Activated CD8-positive, alpha-beta memory T cell treated with anti-CD3 and anti-CD28 coated beads for 1 hour (primary cell): Measurements from ENCODE around the gene SFT2D3.

Experiments
- DNase-seq, 2 donors: peaks; one replicate each; pipeline ENCODE4 v3.0.0-alpha.2; 2020; ENCODE audit warnings: low read depth in 1 of 2; ENCODE audit errors: extremely low read depth in 1 of 2

The SFT2D3 gene

GRCh38 chr2:127706215-127706990 is 5.1 kb downstream of the SFT2D3 start:
- DNase-seq: no peak

DNA sequence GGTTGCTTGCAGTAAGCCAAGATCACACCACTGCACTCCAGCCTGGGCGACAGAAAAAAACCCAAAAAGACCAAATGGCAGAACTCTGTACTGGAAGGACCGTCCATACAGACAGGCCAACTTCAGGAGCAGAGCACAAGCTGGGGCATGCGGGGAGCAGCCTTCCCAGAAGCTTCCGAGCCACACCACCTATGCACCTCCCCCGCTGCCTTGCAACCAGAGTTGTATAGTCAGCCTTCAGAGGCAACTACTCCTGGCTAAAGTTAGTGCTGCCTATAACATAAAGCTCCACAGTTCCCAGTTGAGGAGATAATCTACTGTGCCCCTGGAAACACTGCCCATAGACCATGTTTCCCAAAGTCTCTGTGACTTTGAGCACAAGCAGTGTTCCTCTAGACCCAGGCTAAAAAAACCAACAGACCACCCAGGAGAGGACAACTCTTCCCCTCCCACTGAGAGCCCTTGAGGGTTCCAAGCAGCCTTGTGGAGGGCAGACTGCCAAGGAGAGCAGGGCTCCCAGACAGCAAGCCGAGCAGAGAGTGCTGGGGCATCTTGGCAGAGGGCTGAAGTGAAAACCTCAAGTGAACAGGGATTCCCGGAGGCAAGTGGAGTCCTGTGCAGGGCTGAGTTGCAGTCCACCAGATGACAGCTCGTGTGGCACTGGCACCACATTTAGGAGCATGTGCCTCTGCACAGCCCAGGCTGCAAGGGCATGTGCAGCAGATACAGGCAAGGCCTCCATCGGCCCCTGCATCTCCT is 6.8 kb downstream of the SFT2D3 start:
- no peak for DNase-seq

- no peak for DNase-seq
These were observed 8.0 kb downstream of the SFT2D3 start for GRCh38 chr2:127709336-127709735.

GRCh38 chr2:127712999-127713398 is 11.7 kb downstream of the SFT2D3 start:
- no peak for DNase-seq

DNA sequence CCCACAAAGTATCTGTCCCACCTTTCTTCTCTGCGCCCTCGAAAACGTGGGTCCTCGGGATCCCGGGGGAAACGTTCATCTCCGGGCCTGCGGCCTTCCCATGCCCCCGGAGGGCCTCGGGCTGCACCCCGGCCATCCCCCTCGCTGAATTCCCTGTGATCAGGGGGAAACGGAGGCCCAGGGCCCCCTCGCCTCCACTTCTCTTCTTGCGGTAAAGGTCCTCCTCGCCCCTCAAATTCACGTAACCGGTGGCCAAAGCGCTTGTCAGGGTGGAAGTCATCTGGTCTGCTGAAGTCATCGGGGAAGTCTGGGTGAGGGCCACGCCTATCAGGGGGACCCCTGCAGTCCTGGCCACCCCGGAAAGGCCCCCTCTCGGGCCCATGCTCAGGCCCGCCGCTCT is 12.3 kb downstream of the SFT2D3 start:
- DNase-seq: no peak

DNA sequence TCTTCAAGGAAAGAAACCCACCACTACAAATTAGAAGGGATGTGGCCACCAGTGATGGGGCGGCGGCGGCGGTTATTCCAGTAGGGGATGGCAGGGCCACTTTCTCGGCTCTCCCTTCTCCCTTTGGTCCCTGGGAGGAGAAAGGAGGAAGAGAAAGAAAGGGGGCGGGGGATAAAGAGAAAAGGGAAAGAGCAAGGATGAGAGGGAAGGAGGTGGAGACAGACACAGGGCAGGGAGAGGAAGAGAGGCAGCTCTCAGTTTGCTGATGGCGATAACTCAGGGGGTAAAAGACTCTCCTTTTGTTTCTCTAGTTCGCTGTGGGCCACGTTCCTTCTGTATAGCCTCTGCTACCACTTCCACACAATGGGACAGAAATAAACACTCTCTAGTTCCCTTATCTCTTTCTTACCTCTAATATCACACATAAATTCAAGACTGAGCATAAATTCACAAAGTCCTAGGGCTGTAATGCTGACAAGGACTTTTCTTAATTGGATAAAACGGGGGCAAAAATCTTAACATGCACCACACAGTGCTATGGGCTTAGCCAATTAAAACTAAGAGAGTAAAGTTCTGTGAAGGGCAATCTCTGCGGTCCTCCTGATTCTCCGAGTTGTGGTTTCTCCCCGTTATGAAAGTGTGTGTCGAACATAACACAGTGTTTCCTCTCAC is 14.6 kb downstream of the SFT2D3 start:
- no peak for DNase-seq

GRCh38 chr2:127718271-127718670 is 17.0 kb downstream of the SFT2D3 start:
- no peak for DNase-seq

GRCh38 chr2:127719301-127720218 is 18.3 kb downstream of the SFT2D3 start:
- no peak for DNase-seq

DNA sequence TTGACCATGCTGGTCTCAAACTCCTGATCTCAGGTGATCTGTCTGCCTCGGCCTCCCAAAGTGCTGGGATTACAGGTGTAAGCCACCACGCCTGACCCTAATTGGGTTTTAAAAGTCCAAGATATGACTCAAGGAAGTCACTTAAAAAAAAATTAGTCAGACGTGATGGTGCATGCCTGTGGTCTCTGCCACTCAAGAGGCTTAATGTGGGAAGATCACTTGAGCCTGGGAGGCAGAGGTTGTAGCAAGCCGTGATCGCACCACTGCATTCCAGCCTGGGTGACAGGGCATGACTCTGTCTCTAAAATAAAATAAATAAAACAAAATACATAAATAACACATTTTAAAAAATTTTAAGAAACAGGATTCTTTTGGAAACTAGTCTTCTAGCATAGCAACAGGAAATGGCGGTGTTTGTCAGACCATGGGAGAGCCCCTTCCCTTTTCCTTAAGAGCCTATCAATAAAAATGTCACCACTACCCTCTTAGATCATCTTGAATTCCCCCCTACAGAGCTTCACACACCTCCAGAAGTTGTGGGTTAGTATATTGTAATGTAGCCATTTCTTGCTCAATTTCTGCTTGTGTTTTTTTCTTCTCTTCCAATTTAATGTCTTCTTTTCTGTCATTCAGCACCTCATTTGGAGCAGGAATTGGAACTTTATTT is 20.1 kb downstream of the SFT2D3 start:
- no peak for DNase-seq

GRCh38 chr2:127721978-127722355 is 20.7 kb downstream of the SFT2D3 start:
- DNase-seq: no peak

DNA sequence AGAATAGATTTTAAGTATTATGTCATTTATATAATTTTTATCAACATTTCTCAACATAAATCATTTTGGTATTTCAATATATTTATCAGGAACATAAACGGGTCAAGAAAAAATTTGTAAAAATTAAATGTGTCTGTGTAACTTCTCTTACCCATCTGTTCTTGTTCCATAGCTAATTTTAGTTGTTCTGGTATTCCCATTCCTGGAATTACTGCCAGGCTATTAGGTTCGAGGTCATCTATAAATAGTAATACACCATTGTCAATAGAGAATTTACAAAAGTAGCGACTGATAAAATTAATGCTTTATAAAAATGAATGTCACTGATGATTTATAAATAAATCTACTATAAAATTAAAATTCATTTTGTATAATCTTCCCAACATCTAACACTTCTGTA is 21.5 kb downstream of the SFT2D3 start:
- no peak for DNase-seq

GRCh38 chr2:127726158-127726880 is 25.0 kb downstream of the SFT2D3 start:
- DNase-seq: no peak

DNA sequence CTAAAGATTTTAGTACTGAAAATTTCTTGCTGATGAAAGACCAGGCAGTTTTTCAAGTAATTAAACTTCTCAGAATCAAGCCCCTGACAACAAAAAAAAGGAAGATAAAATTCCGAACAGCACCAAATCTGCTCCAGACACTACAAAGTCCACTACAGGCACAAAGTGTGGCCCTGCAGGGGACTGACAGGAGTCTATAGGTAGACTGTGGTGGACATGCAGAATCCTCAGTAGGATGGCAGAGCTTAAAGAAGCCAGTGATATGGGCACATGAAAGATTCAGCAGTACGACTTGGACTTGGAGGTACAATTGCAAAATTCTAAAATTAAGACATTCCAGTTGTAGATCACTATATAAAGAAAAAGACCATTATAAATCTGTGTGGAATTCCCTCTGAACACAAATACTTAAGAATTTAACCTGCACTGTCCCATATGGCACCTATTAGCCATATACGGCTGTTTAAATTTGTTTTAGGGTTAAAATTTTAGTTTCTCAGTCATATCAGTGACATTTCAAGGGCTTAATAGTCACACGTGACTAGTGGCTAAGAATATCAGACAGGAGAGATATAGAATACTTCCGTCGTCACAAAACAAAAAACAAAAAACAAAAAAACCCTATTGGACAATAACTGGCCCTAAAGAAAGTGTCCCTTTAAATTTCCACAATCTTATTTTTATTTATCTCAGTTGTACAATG is 32.0 kb downstream of the SFT2D3 start:
- no peak for DNase-seq

DNA sequence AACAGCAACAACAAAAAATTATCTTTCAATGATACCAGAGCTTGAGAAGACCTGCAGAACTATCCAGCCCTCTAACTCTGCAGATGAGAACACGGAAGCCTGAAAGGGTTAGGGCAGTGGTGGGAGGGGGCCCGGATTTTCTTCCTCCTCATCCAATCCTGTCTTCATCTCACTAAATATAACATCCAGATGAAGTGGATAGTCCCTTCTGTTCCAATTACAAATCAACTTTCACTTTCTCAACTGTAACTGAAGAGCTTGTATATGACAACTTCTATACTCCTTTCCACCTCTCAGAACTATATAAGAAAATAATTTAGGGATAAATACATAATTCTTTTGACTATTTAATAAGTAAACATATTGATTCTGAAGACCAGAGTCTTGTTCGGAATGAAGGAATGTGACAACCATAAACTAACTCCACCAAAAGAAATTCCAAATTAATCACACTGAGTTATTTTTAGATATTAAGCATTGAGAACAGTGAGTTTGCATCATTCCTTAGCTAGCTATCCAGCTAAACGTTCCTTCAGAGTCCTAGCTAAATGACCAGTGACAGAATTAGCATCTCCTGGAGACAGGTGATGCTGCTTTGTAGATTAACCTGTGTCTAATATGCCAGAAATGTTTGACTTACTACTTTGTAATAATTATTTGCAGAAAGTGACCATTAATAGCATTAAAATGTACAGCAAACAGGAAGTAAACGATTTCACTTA is 32.7 kb downstream of the SFT2D3 start:
- no peak for DNase-seq

DNA sequence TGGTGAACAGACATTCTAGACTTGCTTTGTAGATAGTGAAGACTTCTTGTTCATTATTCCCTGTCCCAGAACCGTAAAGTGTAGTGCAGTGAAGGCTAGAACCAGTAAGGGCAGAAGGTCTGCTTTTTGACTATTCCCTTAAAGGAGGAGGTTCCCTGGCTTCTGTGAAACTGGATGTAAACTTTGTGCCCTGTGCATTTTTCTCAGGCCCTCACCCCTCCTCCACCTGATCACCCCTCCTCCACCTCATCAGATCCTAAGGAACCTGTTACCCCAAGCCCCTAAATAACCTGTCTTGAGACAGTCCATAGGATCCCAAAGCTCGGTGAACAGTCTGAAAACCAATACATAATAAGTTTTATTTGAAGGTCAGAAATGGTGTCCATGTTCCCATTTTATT is 33.7 kb downstream of the SFT2D3 start:
- no peak for DNase-seq

DNA sequence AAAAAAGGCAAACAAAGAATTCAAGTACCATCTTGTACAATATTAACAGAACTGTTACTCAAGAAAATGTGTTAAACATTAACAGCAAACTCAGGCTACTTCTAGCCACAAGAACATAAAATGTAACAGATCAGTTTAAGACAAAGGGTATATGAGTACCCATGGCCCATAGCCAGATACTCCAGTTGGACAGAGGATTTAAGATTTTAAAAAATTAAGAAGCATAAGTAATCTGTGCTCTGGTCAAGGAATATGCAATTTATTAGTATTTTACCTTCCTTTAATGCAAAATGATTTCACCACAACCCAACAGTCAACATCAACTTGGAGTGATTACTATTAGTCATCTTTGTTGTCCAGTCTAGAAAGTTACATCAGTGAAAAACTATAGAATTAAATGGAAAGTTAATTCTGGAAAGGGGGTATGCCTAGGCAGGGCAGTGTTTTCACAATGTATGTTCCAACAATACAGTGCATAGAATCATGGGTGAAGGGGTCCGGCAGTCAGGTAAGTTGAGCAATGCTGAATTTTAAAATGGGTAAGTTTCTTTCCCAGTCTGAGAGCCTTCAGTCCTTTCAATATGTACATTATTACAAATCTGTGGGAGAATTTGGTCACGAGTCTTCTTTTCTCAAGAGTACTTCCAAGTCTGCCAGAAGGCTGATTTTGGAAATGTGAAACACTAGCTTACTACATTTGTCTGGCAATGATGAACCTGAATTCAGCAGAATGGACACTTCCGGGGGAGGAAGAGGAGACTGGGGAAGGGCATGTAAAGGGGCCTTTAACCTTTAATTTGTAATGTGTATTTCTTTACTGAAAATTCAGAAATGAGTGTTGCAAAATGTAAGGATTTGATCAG is 34.5 kb downstream of the SFT2D3 start:
- no peak for DNase-seq

GRCh38 chr2:127737892-127738291 is 36.6 kb downstream of the SFT2D3 start:
- no peak for DNase-seq
